Heart left ventricle (tissue), 13 donors: ENCODE results near the gene PTPRU.

Experiments
- CTCF ChIP-seq, 12 donors: fragments of 200-600 bp; sonication (generic) in 4 of 12; IDR thresholded peaks; one replicate each; pipeline versions ENCODE4 v1.5.0 to v1.8.0; 2018 to 2022; ENCODE audit warnings: antibody characterized with exemption in 12 of 12, mild to moderate bottlenecking in 5 of 12
- POLR2A ChIP-seq, 2 donors: fragments of 450-650 bp; IDR thresholded peaks; one replicate each; pipeline ENCODE4 v1.6.1; 2017; ENCODE audit warnings: antibody characterized with exemption in 2 of 2, mild to moderate bottlenecking in 2 of 2, moderate library complexity in 2 of 2
- donor health status: ischemic (EF 13 %, LVEDD 7.1; RV severe dilation, severe dysfunction).
- donor health status: DM: no; HTN: yes; CAD: no.
- donor health status: DM: no; HTN: no; CAD: no.
- donor health status: ischemic (EF 25% LVEDD 6.9; RV normal size, moderate dysfunction).
- donor health status: ischemic (EF 25% LVEDD 5.7; RV mildly dilated, moderate dysfunction).
- donor health status: ischemic (EF 35%, LVEDD 5.7; RV mildly dilated, moderate dysfunction).
- donor health status: nonischemic (EF 11% LVEDD 7.7; RV severe dilation, severe dysfunction).
- donor health status: DM: yes; HTN: yes; CAD: no.
- donor health status: PGD.
- donor health status: ischemic (EF 29% LVEDD 5.4; RV normal size, mild dysfunction).
- donor health status: nonischemic (EF 23%, LVEDD 6.1; RV moderate dilation, normal function).

GRCh38 chr1:29333008-29333407 is 96.7 kb downstream of the PTPRU start:
- no peak for TF ChIP-seq POLR2A (IDR thresholded peaks at IDR 0.05)
- no peak for TF ChIP-seq CTCF (IDR thresholded peaks at IDR 0.05)
